DMS153 (cell line): Measurements from ENCODE around the gene GDPD2.

Source experiments
- DNase-seq: peaks from one replicate; lab custom pipeline; 2025; lab: John Stamatoyannopoulos, UW

GDPD2 gene

DNA sequence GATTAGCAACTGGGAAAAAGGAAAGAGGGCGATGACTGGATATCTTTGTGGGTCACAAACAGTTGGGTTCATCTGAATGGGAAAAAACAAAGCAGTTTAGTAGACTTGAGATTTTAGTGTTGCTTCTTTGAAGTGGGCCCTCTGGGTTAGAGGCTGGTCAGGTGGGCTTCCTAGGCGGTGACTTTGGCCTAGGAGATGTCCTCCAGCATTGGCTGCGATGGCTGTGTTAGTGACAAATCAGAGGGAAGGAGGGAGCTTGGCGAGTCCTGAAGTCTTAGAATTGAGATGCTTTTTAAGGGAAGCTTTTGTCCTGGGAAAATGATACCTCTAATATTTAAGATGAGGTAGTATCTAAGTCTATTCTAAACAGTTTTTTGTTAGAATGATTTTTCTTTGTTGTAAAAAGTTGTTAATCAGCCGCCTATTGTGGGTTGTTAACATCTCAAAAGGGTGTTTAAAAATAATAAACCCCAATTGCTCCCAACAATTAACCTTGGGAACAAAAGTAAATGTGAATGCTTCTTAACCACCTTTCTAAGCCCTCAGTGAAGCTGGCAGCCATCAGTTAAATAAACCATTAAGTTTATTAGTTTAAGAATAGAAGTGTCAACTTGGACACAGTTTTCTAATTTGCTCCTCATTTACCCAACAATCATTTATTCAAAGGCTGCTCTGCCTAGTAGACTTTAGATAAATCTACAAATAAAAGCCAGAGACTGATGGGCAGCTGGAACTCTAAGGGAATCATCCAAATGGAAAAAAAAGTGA is 53.2 kb downstream of the GDPD2 start:
- no peak for DNase-seq

DNA sequence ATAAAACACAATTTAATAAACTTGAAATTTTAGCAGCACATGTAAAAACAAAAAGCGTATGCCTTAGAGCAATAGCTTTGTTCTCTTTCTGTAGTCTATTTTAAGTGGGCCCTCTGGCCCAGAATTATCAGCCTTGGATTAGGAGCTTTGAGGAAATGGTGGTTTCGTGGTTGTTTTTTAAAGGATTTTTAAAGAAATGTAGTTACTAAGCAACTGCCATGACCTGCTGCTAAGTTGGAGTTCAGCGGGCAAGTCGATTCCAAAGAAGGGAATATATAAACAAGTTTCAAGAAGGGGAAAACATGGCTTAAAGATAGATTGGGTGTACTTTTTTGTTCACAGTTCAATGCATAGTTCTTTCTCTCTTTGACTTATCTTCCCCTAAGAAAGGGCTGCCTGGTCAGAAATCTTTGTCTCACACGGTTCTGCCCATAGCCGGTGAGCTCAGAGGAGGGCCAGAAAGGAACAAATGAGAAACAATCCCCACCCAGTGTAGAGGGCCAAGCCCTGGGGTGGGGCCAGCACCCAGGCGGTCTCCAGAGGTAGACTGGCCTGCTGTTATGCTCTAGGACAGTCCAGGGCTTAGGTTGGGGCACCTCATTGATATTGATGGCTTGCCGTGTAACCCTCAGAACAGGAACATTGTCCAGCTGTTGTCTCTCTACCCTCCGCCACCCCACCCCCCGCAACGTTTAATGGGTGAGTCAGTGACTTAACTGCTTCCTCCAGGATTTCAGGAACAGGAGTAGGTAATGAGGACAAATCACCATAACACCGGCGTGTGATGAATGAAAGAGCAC is 54.0 kb downstream of the GDPD2 start:
- DNase-seq: peak; percentile 52

DNA sequence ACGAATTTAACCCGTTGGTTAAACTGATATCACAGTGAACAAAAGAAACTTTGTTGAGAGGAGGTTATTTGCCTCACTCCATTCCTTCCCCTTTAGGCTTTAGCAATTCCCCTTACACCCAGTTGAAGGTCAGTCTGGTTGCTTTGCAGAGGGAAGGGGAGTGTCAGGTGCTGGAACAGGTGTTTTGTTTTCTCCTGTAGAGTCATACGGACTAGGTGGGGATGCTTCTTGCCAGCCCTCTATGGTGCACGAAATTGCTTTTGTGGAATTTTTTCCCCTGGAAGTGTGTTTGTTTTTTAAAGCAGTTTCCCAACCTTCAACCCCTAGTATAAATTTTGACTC is 54.6 kb downstream of the GDPD2 start:
- DNase-seq: no peak

DNA sequence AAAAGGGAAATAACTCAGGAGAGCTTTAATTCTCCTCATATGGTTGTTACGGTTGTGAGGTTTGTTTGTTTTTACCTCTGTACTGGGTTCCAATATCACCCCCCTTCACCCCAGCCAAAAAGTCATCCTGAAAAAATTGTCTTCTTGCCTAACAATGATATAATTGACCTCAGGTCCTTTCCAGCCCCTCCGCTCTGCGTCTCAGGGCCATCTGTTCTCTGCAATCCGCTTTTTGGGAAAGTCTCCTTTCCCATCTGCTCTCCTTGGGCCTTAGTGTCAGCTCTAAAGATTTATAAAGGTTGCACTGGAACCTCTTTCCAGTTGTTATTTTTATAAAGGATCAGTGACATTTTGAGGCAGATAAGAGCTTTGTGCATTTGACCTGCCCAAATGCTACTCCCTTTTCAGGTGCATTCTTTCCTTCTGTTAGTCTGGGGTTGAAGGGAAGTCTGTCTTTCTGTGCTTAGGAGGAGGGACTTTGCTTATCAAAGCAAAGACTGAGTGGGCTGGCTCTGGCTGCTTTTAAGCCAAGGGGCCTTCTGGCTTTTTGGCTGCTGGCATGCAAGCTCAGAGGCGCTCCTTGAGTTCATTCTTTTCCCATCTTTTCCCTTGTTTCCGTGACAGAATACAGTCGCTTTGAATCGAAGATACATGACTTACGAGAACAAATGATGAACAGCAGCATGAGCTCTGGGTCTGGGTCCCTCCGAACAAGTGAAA is 55.6 kb downstream of the GDPD2 start:
- DNase-seq: no peak

DNA sequence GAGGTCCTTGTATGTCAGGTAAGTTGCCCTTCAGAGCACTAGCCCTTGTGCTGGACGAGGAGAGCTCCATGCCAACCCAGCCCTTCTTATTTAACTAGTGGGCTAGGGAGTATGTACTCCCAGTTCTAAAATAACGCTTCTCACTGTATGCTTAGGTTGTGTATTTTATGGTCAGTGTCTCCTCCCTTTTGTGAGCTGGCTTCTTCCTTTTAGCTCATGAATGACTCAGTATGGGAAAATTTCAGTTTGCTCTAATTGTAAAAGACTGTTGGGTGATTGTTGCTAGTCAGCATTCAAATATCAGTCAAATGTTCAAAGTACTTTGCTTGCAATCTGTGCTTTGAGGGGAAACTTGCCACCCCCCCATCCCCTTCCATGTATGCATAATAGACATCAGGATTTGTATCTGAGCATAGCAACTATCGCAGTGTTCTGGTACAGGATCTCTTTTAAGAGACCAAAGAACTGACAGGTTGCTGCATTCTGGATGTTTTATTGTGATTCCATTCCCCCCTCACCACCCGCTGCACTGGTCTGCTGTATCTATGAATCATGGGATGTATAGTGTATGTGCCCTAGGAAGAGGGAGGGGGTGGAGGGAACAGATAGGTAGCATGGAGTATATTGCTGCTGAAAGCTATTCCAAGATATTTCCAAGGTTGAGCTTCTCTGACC is 56.3 kb downstream of the GDPD2 start:
- peak; percentile 0 for DNase-seq

DNA sequence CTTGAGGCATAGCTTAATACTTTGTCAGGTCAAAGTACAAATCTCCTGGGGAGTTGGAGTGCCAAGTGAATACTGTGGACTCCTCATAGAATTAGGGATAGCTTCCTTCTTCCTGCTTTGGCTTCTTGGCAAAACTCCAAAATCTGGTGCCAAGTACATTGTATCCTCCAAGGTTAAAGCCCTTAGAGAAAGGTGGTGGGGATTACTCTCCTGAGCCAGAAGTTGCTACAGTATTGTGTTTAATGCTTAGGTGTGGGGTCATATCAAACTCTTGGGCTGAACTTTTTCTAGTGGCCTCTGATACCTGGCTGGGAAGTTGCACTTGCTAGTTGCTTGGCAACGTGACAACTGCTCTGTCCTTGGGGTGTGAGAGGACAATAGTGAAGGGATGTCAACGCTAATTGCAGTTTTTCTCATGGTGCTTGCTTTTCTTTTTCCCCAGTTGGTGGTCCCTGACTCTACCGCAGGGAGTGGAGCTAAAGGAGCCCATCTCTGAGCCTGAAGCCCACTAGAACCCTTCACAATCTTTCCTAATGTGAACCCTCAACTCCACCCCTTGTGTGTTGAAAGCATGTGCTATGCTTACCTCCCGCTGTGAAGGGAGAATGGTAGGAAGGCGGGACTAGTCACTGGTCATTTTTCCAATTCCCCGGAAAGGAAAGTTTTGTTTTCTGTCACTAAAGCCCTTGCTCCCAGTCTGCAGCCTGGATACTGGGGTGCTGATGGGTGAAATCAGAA is 57.0 kb downstream of the GDPD2 start:
- DNase-seq: peak; percentile 20

DNA sequence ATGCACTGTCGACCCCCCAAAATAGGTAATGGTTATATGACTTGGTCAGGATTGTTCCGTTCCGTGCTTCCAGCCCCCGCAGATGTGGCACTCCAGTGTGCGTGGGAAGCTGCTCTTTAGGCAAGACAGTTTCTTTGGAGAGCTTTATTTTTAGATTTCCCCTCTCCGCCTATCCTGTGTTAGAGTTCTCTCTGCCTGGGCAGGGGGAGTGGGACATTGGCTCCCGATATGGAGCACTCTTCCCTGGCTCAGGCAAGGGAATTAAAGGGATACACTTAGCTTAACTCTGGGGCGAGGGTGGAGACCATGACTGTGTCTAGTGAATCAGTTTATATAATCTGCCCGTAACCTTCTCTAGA is 57.5 kb downstream of the GDPD2 start:
- no peak for DNase-seq

DNA sequence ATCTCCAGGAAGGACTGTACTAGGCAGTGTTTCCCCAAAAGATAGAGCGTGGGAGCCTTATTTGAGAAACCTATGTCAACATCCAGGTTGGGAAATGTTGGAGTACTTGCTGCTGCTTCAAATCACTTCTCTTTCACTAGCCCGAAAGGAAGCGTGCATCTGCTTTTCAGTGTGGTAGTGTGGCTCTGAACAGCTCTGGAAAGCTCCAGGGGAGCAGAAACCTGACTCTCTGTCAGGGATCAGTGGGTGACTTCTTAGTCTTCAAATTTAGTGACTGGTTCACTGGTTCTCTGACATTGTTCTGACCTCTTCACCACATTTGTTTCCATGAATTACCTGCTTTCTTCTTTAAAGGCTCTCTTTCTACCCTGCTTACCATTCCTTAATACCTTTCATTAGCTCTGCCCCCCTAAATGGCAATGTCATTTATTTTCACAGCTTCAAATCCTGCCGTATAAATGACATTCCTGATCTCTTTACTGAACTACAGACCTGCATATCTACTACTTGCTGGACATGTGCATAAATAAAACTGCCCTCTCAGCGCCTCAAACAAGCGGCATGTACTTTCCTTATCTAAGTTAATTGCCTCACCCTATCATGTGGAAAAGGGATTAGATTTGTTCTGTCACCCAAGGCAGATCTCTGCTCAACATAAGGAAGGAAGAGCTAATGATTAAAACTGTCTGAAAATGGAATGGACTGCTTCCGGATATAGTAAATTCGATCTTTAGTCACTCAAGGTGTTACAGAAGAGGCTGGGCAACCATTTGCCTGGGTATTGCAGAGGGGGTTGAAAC is 58.6 kb downstream of the GDPD2 start:
- no peak for DNase-seq

DNA sequence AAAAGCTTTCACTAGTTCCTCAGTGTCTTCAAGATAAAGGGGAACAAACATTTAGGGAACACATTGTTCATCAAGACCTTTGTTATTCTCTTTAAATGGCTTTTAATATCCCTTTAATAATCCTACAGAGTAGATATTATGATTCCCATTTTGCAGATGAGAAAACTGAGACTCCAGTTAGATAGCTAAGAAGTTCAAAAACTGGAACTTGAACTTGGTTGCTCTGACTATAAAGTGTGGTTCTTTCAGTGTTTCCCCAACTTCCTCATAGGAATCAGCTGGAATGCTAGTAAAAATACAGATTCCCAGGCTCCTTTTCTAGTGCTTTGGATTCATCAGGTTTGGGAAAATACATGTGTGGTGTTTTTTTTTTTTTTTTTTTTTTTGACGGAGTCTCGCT is 59.2 kb downstream of the GDPD2 start:
- no peak for DNase-seq
